OCI-LY7 (cell line): Measurements from ENCODE around the gene ADAR. TPM values are rescaled to one million over a fixed set of nuclear protein-coding genes. Genes with fewer than 3 reads are reported as not detected.

Experiments
- BruUV-seq: library from RNA; stranded (reverse); fragments of 400-500 nt; replicated peaks from 2 replicates; lab custom pipeline; 2021; lab: Mats Ljungman, UMichigan
- CTCF ChIA-PET: fragments of 300-600 bp; sonication (Branson Sonifier 250); formaldehyde crosslinking; loops from one replicate; lab custom pipeline; 2022; ENCODE audit warnings: antibody characterized with exemption; ENCODE audit not compliant: unreplicated experiment; lab: Charles Lee
- POLR2A ChIA-PET: fragments of 300-600 bp; sonication (Branson Sonifier 250); formaldehyde crosslinking; loops from one replicate; lab custom pipeline; 2022; ENCODE audit warnings: antibody characterized with exemption; lab: Charles Lee
- DNase-seq: peaks from one replicate; pipeline ENCODE4 v3.0.0-alpha.2; 2015; ENCODE audit warnings: low spot score
- H2AFZ ChIP-seq: fragments of 200-600 bp; sonication (generic), shearing (Covaris generic); 2 replicates; pipeline ENCODE4 v1.6.1; 2014; ENCODE audit warnings: mild to moderate bottlenecking, antibody characterized with exemption, low read length, moderate library complexity
- H3K27ac ChIP-seq: fragments of 200-600 bp; sonication (generic); 2 replicates; pipeline ENCODE4 v1.5.1; 2014; ENCODE audit warnings: mixed run types, low read depth, mild to moderate bottlenecking, moderate library complexity, low read length, inconsistent platforms; ENCODE audit not compliant: poor library complexity, severe bottlenecking
- H3K36me3 ChIP-seq: fragments of 200-600 bp; sonication (generic); 2 replicates; pipeline ENCODE4 v1.6.1; 2014; ENCODE audit warnings: mild to moderate bottlenecking, antibody characterized with exemption, low read length, moderate library complexity, mixed read lengths; ENCODE audit not compliant: insufficient read depth
- H3K4me1 ChIP-seq: fragments of 200-600 bp; sonication (generic); 2 replicates; pipeline ENCODE4 v1.5.1; 2014; ENCODE audit warnings: mild to moderate bottlenecking, low read length; ENCODE audit not compliant: insufficient read depth, poor library complexity, severe bottlenecking
- H3K4me2 ChIP-seq: fragments of 200-600 bp; sonication (generic); 2 replicates; pipeline ENCODE4 v1.6.1; 2014; ENCODE audit warnings: mild to moderate bottlenecking, low read length
- H3K4me3 ChIP-seq: fragments of 200-600 bp; sonication (generic); 2 replicates; pipeline ENCODE4 v1.5.1; 2014; ENCODE audit warnings: mild to moderate bottlenecking, low read depth, low read length; ENCODE audit not compliant: poor library complexity, severe bottlenecking
- H3K79me2 ChIP-seq: fragments of 200-600 bp; sonication (generic); 2 replicates; pipeline ENCODE4 v1.6.1; 2016; ENCODE audit warnings: low read depth, mild to moderate bottlenecking, low read length, moderate library complexity, mixed read lengths; ENCODE audit not compliant: insufficient read depth
- H3K9me2 ChIP-seq: fragments of 200-600 bp; sonication (generic); 2 replicates; pipeline ENCODE4 v1.6.1; 2016; ENCODE audit warnings: mild to moderate bottlenecking, low read length, mixed read lengths; ENCODE audit not compliant: insufficient read depth
- H3K9me3 ChIP-seq: fragments of 200-600 bp; sonication (generic); 2 replicates; pipeline ENCODE4 v1.6.1; 2014; ENCODE audit warnings: mild to moderate bottlenecking, mixed run types, low read length, mixed read lengths
- H4K20me1 ChIP-seq: fragments of 200-600 bp; sonication (generic); 2 replicates; pipeline ENCODE4 v1.6.1; 2014; ENCODE audit warnings: mild to moderate bottlenecking, antibody characterized with exemption, low read length, moderate library complexity, mixed read lengths; ENCODE audit not compliant: insufficient read depth
- EZH2phosphoT487 ChIP-seq: fragments of 200-600 bp; sonication (generic); IDR thresholded peaks from 2 replicates; pipeline ENCODE4 v1.6.1; 2018; ENCODE audit warnings: low read depth, borderline replicate concordance, mild to moderate bottlenecking, mixed run types, antibody characterized with exemption, low read length, moderate library complexity, mixed read lengths
- intact Hi-C: fragments of 100-400 bp; cut with micrococcal nuclease; formaldehyde crosslinking; loops from one replicate; pipeline ENCODE4 v1.10.0; 2022; ENCODE audit not compliant: unreplicated experiment
- total RNA-seq, 2 experiments: library from RNA; depleted of rRNA in 1 of 2; stranded (reverse); fragments of >200 nt in 1 of 2; shearing (Covaris generic) in 1 of 2; gene quantifications; 2 replicates each; pipeline ENCODE4 v1.2.3, GENCODE V29; 2014 to 2022
- TF ChIP-seq, protein P1 (sequence below): fragments of 200-600 bp; sonication (generic); conservative IDR thresholded peaks from 2 replicates; pipeline ENCODE4 v1.5.1; 2014; ENCODE audit warnings: mild to moderate bottlenecking, antibody characterized with exemption, low read length, moderate library complexity, mixed read lengths

ADAR gene
- total RNA-seq, 2 experiments from 2014 or later = 90.2 to 139 TPM

DNA sequence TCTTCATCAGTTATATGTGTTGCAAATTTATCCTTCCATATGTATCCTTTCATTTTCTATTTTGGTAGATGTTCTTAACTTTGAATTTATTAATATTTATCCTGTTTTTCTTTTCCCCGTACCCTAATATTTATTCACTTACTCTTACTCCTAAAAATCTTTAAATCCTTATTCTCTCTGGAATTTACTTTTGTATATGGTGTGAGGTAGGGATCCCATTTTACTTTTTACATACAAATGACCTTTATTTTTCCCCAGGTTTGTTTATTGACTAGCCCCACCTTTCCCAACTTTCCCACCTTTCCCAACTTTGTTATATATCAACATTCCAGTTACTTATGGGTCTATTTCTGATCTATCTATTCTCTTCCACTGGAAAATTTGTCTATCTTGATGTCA lies 21.7 kb upstream of the ADAR start:
- H3K36me3 ChIP-seq = peaks cover 4% of the 10 kb centered on the region
- TF ChIP-seq, protein P1, sequence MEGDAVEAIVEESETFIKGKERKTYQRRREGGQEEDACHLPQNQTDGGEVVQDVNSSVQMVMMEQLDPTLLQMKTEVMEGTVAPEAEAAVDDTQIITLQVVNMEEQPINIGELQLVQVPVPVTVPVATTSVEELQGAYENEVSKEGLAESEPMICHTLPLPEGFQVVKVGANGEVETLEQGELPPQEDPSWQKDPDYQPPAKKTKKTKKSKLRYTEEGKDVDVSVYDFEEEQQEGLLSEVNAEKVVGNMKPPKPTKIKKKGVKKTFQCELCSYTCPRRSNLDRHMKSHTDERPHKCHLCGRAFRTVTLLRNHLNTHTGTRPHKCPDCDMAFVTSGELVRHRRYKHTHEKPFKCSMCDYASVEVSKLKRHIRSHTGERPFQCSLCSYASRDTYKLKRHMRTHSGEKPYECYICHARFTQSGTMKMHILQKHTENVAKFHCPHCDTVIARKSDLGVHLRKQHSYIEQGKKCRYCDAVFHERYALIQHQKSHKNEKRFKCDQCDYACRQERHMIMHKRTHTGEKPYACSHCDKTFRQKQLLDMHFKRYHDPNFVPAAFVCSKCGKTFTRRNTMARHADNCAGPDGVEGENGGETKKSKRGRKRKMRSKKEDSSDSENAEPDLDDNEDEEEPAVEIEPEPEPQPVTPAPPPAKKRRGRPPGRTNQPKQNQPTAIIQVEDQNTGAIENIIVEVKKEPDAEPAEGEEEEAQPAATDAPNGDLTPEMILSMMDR = no peak
- DNase-seq = no peak
- H3K9me3 ChIP-seq = peaks cover 13% of the 10 kb centered on the region
- no peak overlapping the region for H3K27ac ChIP-seq
- CTCF ChIA-PET = no interaction called here
- H2AFZ ChIP-seq = no peak overlapping the region
- H3K4me3 ChIP-seq = no peak overlapping the region
- peaks cover 29% of the 10 kb centered on the region for H3K79me2 ChIP-seq
- no peak overlapping the region for H3K4me2 ChIP-seq
- H4K20me1 ChIP-seq = peaks cover 8% of the 10 kb centered on the region
- H3K9me2 ChIP-seq = no peaks in the 10 kb centered on the region
- intact Hi-C loops = no loop called here
- POLR2A ChIA-PET = no interaction called here
- BruUV-seq = no TSS peak
- H3K4me1 ChIP-seq = peaks cover 14% of the 10 kb centered on the region

GRCh38 chr1:154629061-154629674 lies 21.2 kb upstream of the ADAR start:
- intact Hi-C loops = no loop called here
- TF ChIP-seq EZH2phosphoT487 = no peak
- TF ChIP-seq, protein P1 = no peak
- H2AFZ ChIP-seq = peak overlapping the region; percentile 97; the same call in 1 of the 2 replicates
- H3K36me3 ChIP-seq = peaks cover 9% of the 10 kb centered on the region
- ChIA-PET CTCF (no interaction called here), POLR2A (no interaction called here)
- no peaks in the 10 kb centered on the region for H3K9me2 ChIP-seq
- H3K9me3 ChIP-seq = peaks cover 13% of the 10 kb centered on the region
- no peak for DNase-seq
- peaks cover 34% of the 10 kb centered on the region for H3K79me2 ChIP-seq
- H3K4me2 ChIP-seq = no peak overlapping the region
- BruUV-seq = no TSS peak
- H3K27ac ChIP-seq = no peak overlapping the region
- H4K20me1 ChIP-seq = peaks cover 12% of the 10 kb centered on the region
- H3K4me3 ChIP-seq = no peak overlapping the region
- H3K4me1 ChIP-seq = peaks cover 14% of the 10 kb centered on the region

DNA sequence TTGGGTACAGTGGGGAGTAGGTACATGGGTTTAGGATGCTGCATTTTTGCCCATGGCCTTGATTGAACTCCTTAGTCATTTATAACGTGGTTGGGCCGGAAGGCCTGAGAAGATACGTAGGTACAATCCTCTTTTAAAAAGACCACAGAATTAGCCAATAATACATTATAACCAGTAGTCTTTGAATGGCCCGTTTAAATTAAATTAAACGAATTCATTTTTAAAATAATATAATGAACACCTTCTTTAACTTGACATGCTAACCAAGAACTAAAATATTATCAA lies 20.1 kb upstream of the ADAR start:
- BruUV-seq = TSS peak; percentile 99
- no peak for TF ChIP-seq EZH2phosphoT487
- TF ChIP-seq, protein P1 = no peak
- Histone ChIP-seq H3K4me2 (peak overlapping the region; percentile 80), H3K27ac (peak overlapping the region; percentile 48), H3K4me1 (peaks cover 14% of the 10 kb centered on the region), H2AFZ (peak overlapping the region; percentile 97), H4K20me1 (peaks cover 12% of the 10 kb centered on the region), H3K79me2 (peaks cover 43% of the 10 kb centered on the region), H3K9me3 (peaks cover 13% of the 10 kb centered on the region), H3K36me3 (peaks cover 16% of the 10 kb centered on the region), H3K4me3 (peak overlapping the region; percentile 92), H3K9me2 (no peaks in the 10 kb centered on the region)
- CTCF ChIA-PET = no interaction called here
- no peak for DNase-seq
- POLR2A ChIA-PET = interaction anchor here (1.4 kb wide), 1 partner anchor 23 kb away, joined by 4 read pairs; no protein-coding TSS in a partner anchor
- intact Hi-C loops = loop anchor here (1.0 kb wide), 1 partner anchor 69 kb away; no protein-coding TSS in a partner anchor
